Right cardiac atrium (tissue), 5 donors: ENCODE data around the gene RFC3. TPM values are rescaled to one million over a fixed set of nuclear protein-coding genes. Genes with fewer than 3 reads are reported as not detected.

ENCODE experiments used
- ATAC-seq, 2 donors: fragments of 200-7000 bp; cut with Tn5 transposase; one replicate each; pipeline versions ENCODE4 v1.8.0 to v1.9.1; 2020; ENCODE audit warnings: moderate library complexity in 2 of 2, mild to moderate bottlenecking in 1 of 2
- DNase-seq, 3 donors: peaks; one replicate each; pipeline ENCODE4 v3.0.0-alpha.2; 2020
- H3K27ac ChIP-seq: one replicate; pipeline ENCODE4 v1.5.1; 2013; ENCODE audit warnings: mild to moderate bottlenecking, low read length, control low read depth, moderate library complexity
- H3K27me3 ChIP-seq: one replicate; pipeline ENCODE4 v1.6.1; 2013; ENCODE audit not compliant: control insufficient read depth, insufficient read depth
- H3K4me1 ChIP-seq: one replicate; pipeline ENCODE4 v1.6.1; 2013; ENCODE audit warnings: low read length; ENCODE audit not compliant: control insufficient read depth, insufficient read depth
- H3K4me3 ChIP-seq: one replicate; pipeline ENCODE4 v1.5.1; 2013; ENCODE audit warnings: low read length, control low read depth
- H3K9me3 ChIP-seq: one replicate; pipeline ENCODE4 v1.6.1; 2013; ENCODE audit warnings: low read length; ENCODE audit not compliant: control insufficient read depth
- WGBS: extraction: QIAGEN DNeasy Blood & Tissue Kit; methylation state at CpG from one replicate; pipeline ENCODE4 v1.1.7; 2013; 5-methylcytosine and 5-hydroxymethylcytosine counted together
- intact Hi-C, 4 donors: fragments of 100-400 bp; cut with DNase I; formaldehyde crosslinking; loops; one replicate each; pipeline versions ENCODE4 v1.11.0 to v1.14.0; 2022 to 2023
- polyA plus RNA-seq: library from polyadenylated mRNA; stranded (reverse); fragments of 200-250 nt; gene quantifications from one replicate; pipeline ENCODE4 v1.2.3, GENCODE V29; 2013
- total RNA-seq, 4 donors: library from RNA; stranded (reverse); fragmentation: NEBNext Ultra II Directional; extraction: Animal tissue kit (Norgen Biotek cat#: 25700); gene quantifications; one replicate each; pipeline ENCODE4 v1.2.1, GENCODE V29; 2021
- donor health status: healthy with polysubstance abuse.
- donor health status: DM: no; HTN: yes; CAD: no.
- donor health status: DM: no; HTN: no; CAD: no.
- donor health status: DM: no; HTN: yes; CAD: no; lungs with severe emphysema.
- donor health status: DM: yes; HTN: yes; CAD: no.

RFC3 gene
- total and polyA plus RNA-seq, 5 donors = 3.4 to 6.6 (median 4.1) TPM

DNA sequence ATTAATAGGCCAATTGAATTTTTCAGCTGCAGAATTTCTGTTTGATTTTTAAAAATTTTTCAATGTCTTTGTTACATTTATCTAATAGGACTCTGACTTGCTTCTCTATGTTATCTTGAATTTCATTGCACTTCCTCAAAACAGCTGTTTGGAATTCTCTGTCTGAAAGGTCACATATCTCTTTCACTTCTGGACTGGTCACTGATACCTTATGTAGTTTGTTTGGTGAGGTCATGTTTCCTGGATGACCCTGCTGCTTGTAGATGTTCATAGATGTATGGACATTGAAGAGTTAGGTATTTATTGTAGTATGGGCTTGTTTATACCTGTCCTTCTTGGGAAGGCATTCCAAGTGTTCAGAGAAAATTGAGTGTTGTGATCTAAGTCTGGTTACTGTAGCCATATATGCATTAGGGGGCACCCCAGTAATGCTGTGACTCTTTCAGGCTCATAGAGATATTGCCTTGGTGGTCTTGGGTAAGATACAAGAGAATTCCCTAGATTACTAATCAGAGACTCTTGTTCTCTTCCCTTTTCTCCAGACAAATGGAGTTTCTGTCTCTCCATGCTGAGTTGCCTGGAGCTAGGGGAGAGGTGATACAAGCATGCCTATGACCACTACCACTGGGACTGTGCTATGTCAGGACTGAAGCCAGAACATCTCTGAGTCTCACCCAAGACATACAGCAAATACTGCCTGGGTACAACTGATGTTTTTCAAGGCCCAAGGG lies 27.8 kb downstream of the RFC3 start:
- H3K4me1 ChIP-seq = no peaks in the 10 kb centered on the region
- intact Hi-C loops = no loop called here
- DNase-seq (no peak), ATAC-seq (no peak)
- H3K4me3 ChIP-seq = no peak overlapping the region
- no peaks in the 10 kb centered on the region for H3K27me3 ChIP-seq
- no peak overlapping the region for H3K27ac ChIP-seq
- no peaks in the 10 kb centered on the region for H3K9me3 ChIP-seq

DNA sequence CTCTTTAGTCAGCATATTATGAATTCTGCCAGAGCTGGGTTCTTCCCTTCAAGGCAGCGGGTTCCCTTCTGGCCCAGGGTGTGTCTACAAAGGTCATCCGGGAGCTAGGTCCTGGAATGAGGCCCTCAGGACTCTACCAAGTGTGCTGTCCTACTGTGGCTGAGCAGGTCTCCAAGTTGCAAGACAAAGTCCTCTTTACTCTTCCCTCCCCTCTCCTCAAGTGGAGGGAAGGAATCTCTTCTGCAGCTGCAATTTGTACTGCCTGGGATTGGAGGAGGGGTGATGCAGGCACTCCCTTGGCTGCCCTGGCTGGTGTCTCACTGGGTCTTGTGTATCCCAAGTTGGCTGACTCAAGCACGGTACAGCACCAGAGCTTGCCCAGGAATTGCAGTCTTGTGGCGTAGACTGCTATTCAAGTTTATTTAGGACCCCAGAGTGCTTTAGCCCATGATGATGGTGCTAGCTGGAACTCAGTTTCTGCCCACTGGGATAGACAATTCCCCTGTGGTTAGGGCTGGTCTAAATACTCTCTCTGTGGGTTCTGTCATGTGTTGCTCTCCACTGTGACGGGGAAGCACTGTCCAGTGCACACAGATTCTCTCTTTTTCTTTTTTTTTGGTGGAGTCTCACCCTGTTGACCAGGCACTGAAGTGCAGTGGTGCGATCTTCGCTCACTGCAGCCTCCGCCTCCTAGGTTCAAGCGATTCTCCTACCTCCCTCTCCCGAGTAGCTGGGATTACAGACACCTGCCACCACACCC lies 28.5 kb downstream of the RFC3 start:
- Histone ChIP-seq H3K27me3 (no peaks in the 10 kb centered on the region), H3K4me3 (no peak overlapping the region), H3K27ac (no peak overlapping the region), H3K4me1 (no peaks in the 10 kb centered on the region), H3K9me3 (no peaks in the 10 kb centered on the region)
- 98% methylated on average over 10 of the region's 10 CpGs for WGBS
- intact Hi-C loops = no loop called here
- ATAC-seq (no peak), DNase-seq (no peak)

DNA sequence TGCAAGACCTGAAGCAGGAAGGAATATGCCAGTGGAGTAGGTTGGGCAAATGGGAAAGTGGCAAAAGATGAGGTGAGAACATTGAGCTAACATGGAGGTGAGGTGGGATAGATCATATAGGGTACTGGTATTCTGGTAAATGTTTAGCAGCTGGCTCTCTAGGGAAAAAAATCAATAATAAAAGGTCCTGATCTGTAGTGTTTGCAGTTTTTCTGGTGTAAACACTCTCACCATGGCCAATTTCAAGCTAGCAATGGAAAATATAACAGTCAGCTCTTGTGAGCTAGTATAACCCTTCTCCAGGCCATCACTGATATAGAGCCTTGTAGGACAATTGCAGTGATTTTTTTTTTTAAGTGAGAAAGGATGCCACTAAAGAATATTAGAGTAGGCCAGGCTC lies 31.3 kb downstream of the RFC3 start:
- DNase-seq (no peak), ATAC-seq (no peak)
- intact Hi-C loops = no loop called here
- Histone ChIP-seq H3K27me3 (no peaks in the 10 kb centered on the region), H3K4me3 (no peak overlapping the region), H3K27ac (no peak overlapping the region), H3K9me3 (no peaks in the 10 kb centered on the region), H3K4me1 (no peaks in the 10 kb centered on the region)

DNA sequence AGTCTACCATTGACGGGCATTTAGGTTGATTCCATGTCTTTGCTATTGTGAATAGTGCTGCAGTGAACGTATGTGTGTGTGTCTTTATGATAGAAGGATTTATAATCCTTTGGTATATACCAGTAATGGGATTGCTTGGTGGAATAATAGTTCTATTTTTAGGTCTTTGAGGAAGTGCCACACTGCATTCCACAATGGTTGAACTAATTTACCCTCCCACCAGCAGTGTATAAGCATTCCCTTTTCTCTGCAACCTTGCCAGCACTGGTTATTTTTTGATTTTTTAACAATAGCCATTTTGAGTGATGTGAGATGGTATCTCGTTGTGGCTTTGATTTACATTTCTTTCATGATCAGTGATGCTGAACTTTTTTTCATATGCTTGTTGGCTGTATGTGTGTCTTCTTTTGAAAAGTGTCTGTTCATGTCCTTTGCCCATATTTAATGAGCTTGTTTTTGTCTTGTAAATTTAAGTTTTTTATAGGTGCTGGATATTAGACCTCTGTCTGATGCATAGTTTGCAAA lies 37.5 kb downstream of the RFC3 start:
- no peaks in the 10 kb centered on the region for H3K9me3 ChIP-seq
- intact Hi-C loops = no loop called here
- no peak overlapping the region for H3K4me3 ChIP-seq
- no peak overlapping the region for H3K27ac ChIP-seq
- no peak for ATAC-seq
- 86% methylated on average over 3 of the region's 3 CpGs for WGBS
- no peak for DNase-seq
- H3K4me1 ChIP-seq = no peaks in the 10 kb centered on the region
- H3K27me3 ChIP-seq = no peaks in the 10 kb centered on the region

DNA sequence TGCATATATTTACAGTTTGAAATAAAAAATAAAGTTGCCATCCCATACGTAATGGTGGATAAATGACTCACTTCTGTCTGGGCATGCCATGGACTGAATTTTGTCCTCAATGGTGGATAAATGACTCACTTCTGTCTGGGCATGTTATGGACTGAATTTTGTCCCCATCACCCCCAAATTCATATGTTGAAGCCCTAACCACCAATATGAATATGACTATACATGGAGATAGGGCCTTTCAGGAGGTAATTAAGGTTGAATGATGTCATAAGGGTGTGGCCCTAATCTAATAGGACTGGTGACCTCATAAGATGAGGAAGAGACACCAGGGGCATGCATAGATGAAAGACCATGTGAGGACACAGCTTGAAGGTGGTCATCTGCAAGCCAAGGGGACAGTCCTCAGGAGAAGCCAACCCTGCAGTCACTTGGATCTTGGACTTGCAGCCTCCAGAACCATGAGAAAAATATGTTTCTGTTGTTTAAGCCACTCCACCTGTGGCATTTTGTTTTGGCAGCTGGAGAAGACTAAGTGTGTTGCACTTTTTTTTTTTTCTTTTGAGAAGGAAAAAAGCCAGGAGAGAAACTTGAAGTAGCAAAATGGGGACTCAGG lies 41.8 kb downstream of the RFC3 start:
- intact Hi-C loops = no loop called here
- Histone ChIP-seq H3K27ac (no peak overlapping the region), H3K27me3 (no peaks in the 10 kb centered on the region), H3K4me1 (no peaks in the 10 kb centered on the region), H3K4me3 (no peak overlapping the region), H3K9me3 (no peaks in the 10 kb centered on the region)
- DNase-seq (no peak), ATAC-seq (no peak)
- 96% methylated on average over 1 of the region's 1 CpG for WGBS

DNA sequence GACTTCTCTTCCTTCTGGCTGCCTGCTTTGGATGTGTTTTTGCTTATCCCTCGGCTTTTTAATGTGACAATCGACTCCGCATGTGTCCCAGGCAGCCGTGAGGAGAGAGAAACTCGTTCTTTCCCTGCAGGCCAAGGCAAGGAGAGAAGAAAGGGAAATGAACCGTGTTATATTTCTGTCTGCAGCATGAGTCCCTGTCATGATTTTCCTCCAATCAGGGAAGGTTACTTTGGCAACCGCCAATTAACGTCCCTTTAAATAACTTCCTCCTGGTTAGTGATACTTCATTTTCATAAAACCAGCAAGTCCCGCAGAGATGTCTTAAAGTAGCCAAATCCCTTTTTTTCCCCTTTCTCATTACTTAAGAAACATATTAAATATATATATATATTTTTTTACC lies 42.6 kb downstream of the RFC3 start:
- H3K27me3 ChIP-seq = no peaks in the 10 kb centered on the region
- H3K27ac ChIP-seq = no peak overlapping the region
- DNase-seq (no peak), ATAC-seq (no peak)
- no peaks in the 10 kb centered on the region for H3K4me1 ChIP-seq
- WGBS = 94% methylated on average over 9 of the region's 9 CpGs
- no peaks in the 10 kb centered on the region for H3K9me3 ChIP-seq
- H3K4me3 ChIP-seq = no peak overlapping the region
- intact Hi-C loops = no loop called here

DNA sequence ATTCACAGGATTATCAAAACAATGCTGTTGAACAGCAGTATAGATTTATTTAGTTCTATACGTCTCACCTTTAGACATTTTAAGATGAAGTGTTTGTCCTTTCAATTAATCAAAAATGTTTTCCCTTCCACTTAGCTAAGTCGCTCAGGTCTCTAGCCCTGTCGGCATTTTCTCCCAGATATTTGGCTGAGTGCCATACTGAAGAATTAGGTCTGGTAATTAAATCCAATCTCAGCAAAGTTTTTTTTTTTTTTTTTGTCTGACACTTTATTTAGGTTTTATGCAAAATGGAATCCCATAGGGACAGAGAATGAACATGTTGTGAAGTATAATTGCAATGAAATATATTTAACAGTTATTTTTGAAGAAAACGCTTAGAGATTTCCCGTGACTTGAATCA lies 44.1 kb downstream of the RFC3 start:
- H3K27me3 ChIP-seq = no peaks in the 10 kb centered on the region
- H3K9me3 ChIP-seq = no peaks in the 10 kb centered on the region
- no peak overlapping the region for H3K27ac ChIP-seq
- WGBS = 74% methylated on average over 5 of the region's 5 CpGs
- intact Hi-C loops = no loop called here
- ATAC-seq = no peak
- DNase-seq = no peak
- no peaks in the 10 kb centered on the region for H3K4me1 ChIP-seq
- H3K4me3 ChIP-seq = no peak overlapping the region

DNA sequence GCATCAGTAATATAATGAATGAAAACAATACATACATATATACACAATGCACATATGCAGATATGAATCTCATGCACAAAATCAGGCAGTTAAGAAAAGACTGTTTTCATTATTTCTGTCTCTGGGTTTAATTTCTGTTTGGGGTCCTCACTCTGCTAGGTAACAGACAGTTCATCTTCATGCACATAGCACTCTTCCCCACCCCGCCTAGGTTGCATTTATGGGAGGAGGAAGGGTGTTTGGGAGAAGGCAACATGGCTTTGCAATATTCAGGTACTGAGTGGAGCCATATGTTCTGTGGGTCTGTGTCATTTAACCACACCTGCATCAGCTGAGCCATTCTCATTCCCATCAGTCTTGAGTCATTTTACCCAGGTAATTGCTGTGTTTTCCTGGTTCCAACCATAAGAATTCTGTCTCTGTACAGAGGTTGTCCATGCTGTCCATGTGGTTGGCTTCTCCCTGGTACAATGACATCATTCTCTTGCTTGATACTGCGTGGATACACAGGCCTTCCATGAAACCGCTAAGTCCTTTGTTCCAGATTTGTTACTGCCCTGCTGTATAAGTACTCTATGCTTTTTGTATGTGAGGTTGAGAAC lies 45.3 kb downstream of the RFC3 start:
- no peaks in the 10 kb centered on the region for H3K9me3 ChIP-seq
- intact Hi-C loops = no loop called here
- ATAC-seq (no peak), DNase-seq (no peak)
- 64% methylated on average over 3 of the region's 3 CpGs for WGBS
- H3K27ac ChIP-seq = no peak overlapping the region
- H3K4me3 ChIP-seq = no peak overlapping the region
- H3K4me1 ChIP-seq = no peaks in the 10 kb centered on the region
- no peaks in the 10 kb centered on the region for H3K27me3 ChIP-seq

DNA sequence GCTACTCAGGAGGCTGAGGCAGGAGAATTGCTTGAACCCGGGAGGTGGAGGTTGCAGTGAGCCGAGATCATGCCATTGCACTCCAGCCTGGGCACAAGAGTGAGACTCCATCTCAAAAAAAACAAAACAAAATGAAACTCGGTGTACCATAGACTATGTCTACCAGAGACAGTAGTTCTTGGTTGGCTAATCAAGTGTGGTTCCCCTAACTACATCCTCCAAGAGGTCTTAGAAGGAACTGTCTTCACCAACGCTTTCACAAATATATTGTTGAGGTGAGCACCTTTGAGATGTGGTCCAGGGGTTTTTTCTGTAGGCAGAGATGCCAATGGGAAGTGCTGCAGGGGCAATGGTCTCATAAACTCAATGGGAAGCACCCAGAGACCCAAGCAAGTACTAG lies 48.0 kb downstream of the RFC3 start:
- H3K4me1 ChIP-seq = no peaks in the 10 kb centered on the region
- H3K27me3 ChIP-seq = no peaks in the 10 kb centered on the region
- intact Hi-C loops = no loop called here
- ATAC-seq (no peak), DNase-seq (no peak)
- no peak overlapping the region for H3K4me3 ChIP-seq
- WGBS = 99% methylated on average over 4 of the region's 4 CpGs
- H3K9me3 ChIP-seq = no peaks in the 10 kb centered on the region
- no peak overlapping the region for H3K27ac ChIP-seq

DNA sequence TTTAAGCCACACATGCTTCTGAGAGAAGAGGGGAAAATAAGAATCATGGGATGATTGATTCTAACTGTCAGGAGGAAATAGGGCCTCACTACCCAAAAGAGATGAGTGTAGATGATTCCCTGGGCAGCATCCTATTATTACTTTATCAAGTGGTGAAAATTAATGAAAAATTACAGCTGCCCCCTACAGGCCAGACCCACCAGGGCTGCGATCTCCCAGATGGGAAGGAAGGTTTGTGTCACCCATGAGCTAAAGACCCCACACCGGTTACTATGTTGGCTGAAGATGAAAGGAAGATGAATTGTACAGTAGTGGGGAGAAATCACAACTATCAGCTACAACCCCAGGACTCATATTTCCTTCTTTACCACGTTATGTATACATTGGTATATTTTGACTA lies 49.5 kb downstream of the RFC3 start:
- H3K4me3 ChIP-seq = no peak overlapping the region
- H3K27ac ChIP-seq = no peak overlapping the region
- intact Hi-C loops = no loop called here
- no peaks in the 10 kb centered on the region for H3K27me3 ChIP-seq
- ATAC-seq (no peak), DNase-seq (no peak)
- WGBS = 95% methylated on average over 3 of the region's 3 CpGs
- no peaks in the 10 kb centered on the region for H3K4me1 ChIP-seq
- H3K9me3 ChIP-seq = no peaks in the 10 kb centered on the region
